PC-9 (cell line): ENCODE data around the gene SCARB1. TPM values are rescaled to one million over a fixed set of nuclear protein-coding genes. Genes with fewer than 3 reads are reported as not detected.

Experiments
- BruUV-seq: library from RNA; stranded (reverse); fragments of 400-500 nt; replicated peaks from 2 replicates; lab custom pipeline; 2021; lab: Mats Ljungman, UMichigan
- CTCF ChIA-PET: fragments of 300-600 bp; sonication (Branson Sonifier 250); formaldehyde crosslinking; loops from one replicate; lab custom pipeline; 2022; ENCODE audit warnings: antibody characterized with exemption; lab: Charles Lee
- POLR2A ChIA-PET: fragments of 300-600 bp; sonication (Branson Sonifier 250); formaldehyde crosslinking; loops from one replicate; lab custom pipeline; 2022; ENCODE audit warnings: antibody characterized with exemption; ENCODE audit not compliant: unreplicated experiment; lab: Charles Lee
- DNase-seq, 2 experiments: peaks; one replicate each; pipeline versions ENCODE4 v3.0.0 to v3.0.0-alpha.2; 2015 to 2022; ENCODE audit warnings: mixed read lengths in 1 of 2
- H2AFZ ChIP-seq: fragments of 200-600 bp; sonication (generic); 2 replicates; pipeline ENCODE4 v1.8.1; 2017; ENCODE audit warnings: antibody characterized with exemption
- H3F3A ChIP-seq: fragments of 200-600 bp; sonication (generic); 2 replicates; pipeline ENCODE4 v1.8.1; 2017; ENCODE audit warnings: antibody characterized with exemption, mild to moderate bottlenecking, low read depth; ENCODE audit not compliant: insufficient read depth
- H3K27ac ChIP-seq: fragments of 200-600 bp; sonication (generic); 2 replicates; pipeline ENCODE4 v1.6.1; 2016; ENCODE audit warnings: mixed run types
- H3K27me3 ChIP-seq: fragments of 200-600 bp; sonication (generic); 2 replicates; pipeline ENCODE4 v1.6.1; 2016; ENCODE audit warnings: low read depth, mixed run types; ENCODE audit not compliant: insufficient read depth
- H3K36me3 ChIP-seq: fragments of 200-600 bp; sonication (generic); 2 replicates; pipeline ENCODE4 v1.6.1; 2016; ENCODE audit warnings: low read depth, mixed run types
- H3K4me1 ChIP-seq: fragments of 200-600 bp; sonication (generic); replicated peaks from 2 replicates; pipeline ENCODE4 v1.6.1; 2016; ENCODE audit warnings: mixed run types; ENCODE audit not compliant: insufficient read depth
- H3K4me2 ChIP-seq: fragments of 200-600 bp; sonication (generic); 2 replicates; pipeline ENCODE4 v1.6.1; 2017; ENCODE audit warnings: mixed run types
- H3K4me3 ChIP-seq: fragments of 200-600 bp; sonication (generic); 2 replicates; pipeline ENCODE4 v1.6.1; 2016; ENCODE audit warnings: mixed run types
- H3K79me2 ChIP-seq: fragments of 200-600 bp; sonication (generic); 2 replicates; pipeline ENCODE4 v1.6.1; 2017; ENCODE audit warnings: low read depth, mixed run types
- H3K9me2 ChIP-seq: fragments of 200-600 bp; sonication (generic); 2 replicates; pipeline ENCODE4 v1.8.1; 2017; ENCODE audit warnings: mild to moderate bottlenecking; ENCODE audit not compliant: insufficient read depth
- H3K9me3 ChIP-seq: fragments of 200-600 bp; sonication (generic); 2 replicates; pipeline ENCODE4 v1.8.1; 2016; ENCODE audit warnings: low read depth; ENCODE audit not compliant: insufficient read depth
- H4K20me1 ChIP-seq: fragments of 200-600 bp; sonication (generic); 2 replicates; pipeline ENCODE4 v1.8.1; 2017; ENCODE audit not compliant: insufficient read depth
- CTCF ChIP-seq: fragments of 200-600 bp; sonication (generic); conservative IDR thresholded peaks from 2 replicates; pipeline ENCODE4 v1.6.1; 2017; ENCODE audit warnings: mixed run types, antibody characterized with exemption, mild to moderate bottlenecking, moderate library complexity
- EZH2 ChIP-seq: fragments of 200-600 bp; sonication (generic); IDR thresholded peaks from 2 replicates; pipeline ENCODE4 v1.8.0; 2017; ENCODE audit warnings: antibody characterized with exemption, low read depth
- intact Hi-C: fragments of 100-400 bp; cut with micrococcal nuclease; formaldehyde crosslinking; loops from one replicate; pipeline ENCODE4 v1.10.0; 2022; ENCODE audit not compliant: unreplicated experiment
- total RNA-seq: library from RNA; stranded (reverse); gene quantifications from 2 replicates; pipeline ENCODE4 v1.2.3, GENCODE V29; 2021

SCARB1 gene
- total RNA-seq, 1 experiment from 2014 or later = 49.6 TPM

DNA sequence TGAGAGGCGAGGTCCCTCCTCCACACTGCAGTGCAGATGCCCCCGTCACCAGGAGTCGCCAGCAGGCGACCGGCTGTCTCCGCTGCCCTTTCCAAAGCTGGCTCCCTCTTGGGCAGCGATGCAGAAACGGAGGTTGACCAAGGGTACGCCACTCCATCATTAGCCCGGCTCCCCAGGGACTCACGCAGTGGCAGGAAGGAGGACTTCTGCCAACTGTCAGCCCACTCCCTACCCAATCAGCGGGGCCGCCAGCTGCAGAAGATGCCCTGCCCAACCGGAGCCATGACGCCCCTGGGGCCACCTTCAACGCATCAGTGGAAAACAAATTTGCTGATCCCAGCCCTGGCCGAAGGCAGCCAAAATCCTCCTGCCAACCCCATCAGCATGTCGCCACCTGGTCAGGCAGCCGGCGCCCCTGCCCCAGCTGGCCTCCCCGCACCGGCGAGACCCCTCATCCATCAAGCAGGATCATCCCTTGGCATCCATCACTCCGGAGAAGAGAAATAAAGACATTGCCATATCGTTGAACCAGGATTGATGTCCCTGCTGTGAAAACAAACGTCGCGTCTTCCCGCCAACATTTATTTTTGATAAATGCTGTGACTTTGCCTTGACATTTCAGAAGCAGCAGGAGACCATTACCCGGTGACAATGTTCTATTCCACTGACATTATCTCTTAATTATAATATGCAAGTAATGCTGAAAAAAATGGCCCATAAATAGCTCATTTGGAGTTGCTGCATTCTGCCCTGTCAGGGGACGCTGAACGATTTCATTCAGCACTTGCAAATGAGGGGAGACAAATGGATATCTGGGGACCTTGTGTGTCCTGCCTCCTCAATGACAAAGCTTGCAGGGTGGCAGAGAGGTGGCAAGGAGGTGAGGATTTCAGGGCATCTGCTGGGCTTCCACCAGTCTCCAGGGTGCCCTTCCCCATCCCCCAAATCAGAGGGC, 105.1 kb downstream of the SCARB1 start:
- Histone ChIP-seq H3K4me1 (no peaks in the 10 kb centered on the region), H3K36me3 (no peaks in the 10 kb centered on the region), H3K27me3 (no peaks in the 10 kb centered on the region), H4K20me1 (no peaks in the 10 kb centered on the region), H3K9me2 (no peaks in the 10 kb centered on the region), H3K27ac (no peak overlapping the region), H3K4me3 (no peak overlapping the region), H3K4me2 (no peak overlapping the region), H3K9me3 (no peaks in the 10 kb centered on the region), H2AFZ (no peak overlapping the region), H3F3A (peaks cover 13% of the 10 kb centered on the region; the same call in 1 of the 2 replicates), H3K79me2 (no peaks in the 10 kb centered on the region)
- DNase-seq = no peak
- POLR2A ChIA-PET = no interaction called here
- CTCF ChIA-PET = no interaction called here
- TF ChIP-seq CTCF (no peak), EZH2 (no peak)
- no TSS peak for BruUV-seq
- intact Hi-C loops = no loop called here

DNA sequence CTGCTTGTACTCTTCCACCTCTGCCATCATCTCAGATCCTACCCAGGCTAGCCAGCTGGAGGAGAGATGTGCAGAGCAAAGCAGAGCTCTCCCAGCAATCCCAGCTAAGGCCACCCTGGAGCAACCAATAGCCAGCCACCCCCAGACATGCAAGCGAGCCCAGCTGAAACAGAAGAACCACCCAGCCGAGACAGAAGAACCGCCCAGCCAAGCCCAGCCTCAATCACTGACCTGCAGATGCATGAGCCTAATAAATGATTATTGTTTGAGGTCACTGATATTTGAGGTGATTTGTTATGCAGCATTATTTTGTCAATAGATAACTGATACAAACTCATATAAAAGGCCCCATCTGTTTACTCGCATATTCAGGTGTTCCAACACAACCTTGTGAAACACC, 106.3 kb downstream of the SCARB1 start:
- CTCF ChIA-PET = no interaction called here
- Histone ChIP-seq H3K4me2 (no peak overlapping the region), H3K4me1 (no peaks in the 10 kb centered on the region), H3K79me2 (no peaks in the 10 kb centered on the region), H3K27me3 (no peaks in the 10 kb centered on the region), H2AFZ (no peak overlapping the region), H3K27ac (no peak overlapping the region), H3K9me2 (no peaks in the 10 kb centered on the region), H3K4me3 (no peak overlapping the region), H3K36me3 (no peaks in the 10 kb centered on the region), H3F3A (peaks cover 13% of the 10 kb centered on the region; the same call in 1 of the 2 replicates), H4K20me1 (no peaks in the 10 kb centered on the region), H3K9me3 (no peaks in the 10 kb centered on the region)
- intact Hi-C loops = no loop called here
- BruUV-seq = no TSS peak
- POLR2A ChIA-PET = no interaction called here
- no peak for DNase-seq
- TF ChIP-seq CTCF (no peak), EZH2 (no peak)

GRCh38 chr12:124756760-124757159, 106.9 kb downstream of the SCARB1 start:
- no peak overlapping the region for H3K4me2 ChIP-seq
- H4K20me1 ChIP-seq = no peaks in the 10 kb centered on the region
- intact Hi-C loops = no loop called here
- H3K79me2 ChIP-seq = no peaks in the 10 kb centered on the region
- BruUV-seq = no TSS peak
- no peak overlapping the region for H3K4me3 ChIP-seq
- CTCF ChIA-PET = no interaction called here
- H3K36me3 ChIP-seq = no peaks in the 10 kb centered on the region
- POLR2A ChIA-PET = no interaction called here
- H3K9me3 ChIP-seq = no peaks in the 10 kb centered on the region
- DNase-seq = no peak
- H3K27me3 ChIP-seq = no peaks in the 10 kb centered on the region
- no peak for TF ChIP-seq CTCF
- no peak for TF ChIP-seq EZH2
- H3K27ac ChIP-seq = no peak overlapping the region
- H3K9me2 ChIP-seq = no peaks in the 10 kb centered on the region
- no peaks in the 10 kb centered on the region for H3K4me1 ChIP-seq
- no peak overlapping the region for H2AFZ ChIP-seq
- H3F3A ChIP-seq = peaks cover 10% of the 10 kb centered on the region; the same call in 1 of the 2 replicates
